H9 (cell line): ENCODE data around the gene C9orf72. TPM values are rescaled to one million over a fixed set of nuclear protein-coding genes. Genes with fewer than 3 reads are reported as not detected.

Source experiments
- DNase-seq: peaks from one replicate; pipeline ENCODE4 v3.0.0-alpha.2; 2017
- H2AFZ ChIP-seq: one replicate; pipeline ENCODE4 v1.6.1; 2013; ENCODE audit warnings: mild to moderate bottlenecking, low read length, control low read depth, moderate library complexity
- H2AK5ac ChIP-seq: 2 replicates; pipeline ENCODE4 v1.6.1; 2013; ENCODE audit warnings: low read length, control low read depth, mixed read lengths; ENCODE audit not compliant: insufficient read length
- H2BK120ac ChIP-seq: one replicate; pipeline ENCODE4 v1.6.1; 2013; ENCODE audit warnings: low read depth, mild to moderate bottlenecking, low read length, control low read depth, inconsistent platforms; ENCODE audit not compliant: poor library complexity, severe bottlenecking
- H2BK12ac ChIP-seq: 2 replicates; pipeline ENCODE4 v1.6.1; 2013; ENCODE audit warnings: low read length, control low read depth, mixed read lengths, low read depth; ENCODE audit not compliant: insufficient read length
- H2BK15ac ChIP-seq: 2 replicates; pipeline ENCODE4 v1.6.1; 2013; ENCODE audit warnings: low read depth, low read length, control low read depth
- H2BK20ac ChIP-seq: one replicate; pipeline ENCODE4 v1.6.1; 2013; ENCODE audit warnings: low read depth, mild to moderate bottlenecking, low read length, control low read depth, inconsistent platforms; ENCODE audit not compliant: poor library complexity, severe bottlenecking
- H2BK5ac ChIP-seq: 2 replicates; pipeline ENCODE4 v1.6.1; 2013; ENCODE audit warnings: low read length, control low read depth, mixed read lengths; ENCODE audit not compliant: insufficient read length
- H3K14ac ChIP-seq: 2 replicates; pipeline ENCODE4 v1.6.1; 2013; ENCODE audit warnings: low read length, control low read depth; ENCODE audit not compliant: insufficient read depth
- H3K18ac ChIP-seq: 2 replicates; pipeline ENCODE4 v1.6.1; 2013; ENCODE audit warnings: low read depth, mild to moderate bottlenecking, mixed read lengths, low read length, control low read depth; ENCODE audit not compliant: insufficient read length
- H3K23ac ChIP-seq: 2 replicates; pipeline ENCODE4 v1.6.1; 2013; ENCODE audit warnings: low read length, control low read depth, mixed read lengths, low read depth; ENCODE audit not compliant: insufficient read length
- H3K23me2 ChIP-seq: 2 replicates; pipeline ENCODE4 v1.6.1; 2013; ENCODE audit warnings: low read depth, mild to moderate bottlenecking, mixed read lengths, low read length, control low read depth; ENCODE audit not compliant: insufficient read length, poor library complexity, severe bottlenecking
- H3K27ac ChIP-seq: 2 replicates; pipeline ENCODE4 v1.5.1; 2013; ENCODE audit warnings: low read length, control low read depth, mixed read lengths, low read depth; ENCODE audit not compliant: insufficient read length
- H3K27me3 ChIP-seq: 2 replicates; pipeline ENCODE4 v1.6.1; 2013; ENCODE audit warnings: low read length, control low read depth, inconsistent platforms; ENCODE audit not compliant: insufficient read depth
- H3K4ac ChIP-seq: 2 replicates; pipeline ENCODE4 v1.6.1; 2013; ENCODE audit warnings: low read depth, mild to moderate bottlenecking, control low read depth, inconsistent platforms, low read length, moderate library complexity
- H3K4me1 ChIP-seq: 2 replicates; pipeline ENCODE4 v1.6.1; 2013; ENCODE audit warnings: low read length, control low read depth, inconsistent platforms; ENCODE audit not compliant: insufficient read depth
- H3K4me2 ChIP-seq: 2 replicates; pipeline ENCODE4 v1.6.1; 2013; ENCODE audit warnings: low read length, control low read depth, mixed read lengths; ENCODE audit not compliant: insufficient read length, insufficient read depth
- H3K56ac ChIP-seq: 2 replicates; pipeline ENCODE4 v1.6.1; 2013; ENCODE audit warnings: low read depth, mild to moderate bottlenecking, mixed read lengths, low read length, control low read depth; ENCODE audit not compliant: insufficient read length
- H3K79me1 ChIP-seq: 2 replicates; pipeline ENCODE4 v1.6.1; 2013; ENCODE audit warnings: low read depth, mild to moderate bottlenecking, moderate library complexity, low read length, control low read depth, inconsistent platforms; ENCODE audit not compliant: insufficient read depth, poor library complexity, severe bottlenecking
- H3K79me2 ChIP-seq: 2 replicates; pipeline ENCODE4 v1.6.1; 2013; ENCODE audit warnings: low read length, control low read depth, inconsistent platforms; ENCODE audit not compliant: insufficient read depth
- H3K9ac ChIP-seq: 2 replicates; pipeline ENCODE4 v1.6.1; 2013; ENCODE audit warnings: low read length, control low read depth, mixed read lengths; ENCODE audit not compliant: insufficient read length; ENCODE audit errors: extremely low read depth
- H3K9me3 ChIP-seq: one replicate; pipeline ENCODE4 v1.6.1; 2013; ENCODE audit warnings: low read depth, low read length, inconsistent platforms; ENCODE audit not compliant: control insufficient read depth
- H3T11ph ChIP-seq: one replicate; pipeline ENCODE4 v1.6.1; 2013; ENCODE audit warnings: mild to moderate bottlenecking, low read length, control low read depth, inconsistent platforms
- H4K20me1 ChIP-seq: one replicate; pipeline ENCODE4 v1.6.1; 2013; ENCODE audit not compliant: control insufficient read depth, insufficient read length, insufficient read depth
- H4K5ac ChIP-seq: 2 replicates; pipeline ENCODE4 v1.6.1; 2013; ENCODE audit warnings: low read depth, mild to moderate bottlenecking, mixed read lengths, low read length, control low read depth; ENCODE audit not compliant: insufficient read length
- H4K8ac ChIP-seq: replicated peaks from 2 replicates; pipeline ENCODE4 v1.6.1; 2013; ENCODE audit warnings: low read length, control low read depth, mixed read lengths, low read depth; ENCODE audit not compliant: insufficient read length
- H4K91ac ChIP-seq: 2 replicates; pipeline ENCODE4 v1.6.1; 2013; ENCODE audit warnings: low read depth, mild to moderate bottlenecking, moderate library complexity, mixed read lengths, low read length, control low read depth; ENCODE audit not compliant: insufficient read length
- H3K27ac Mint-ChIP-seq, 3 experiments: 2 replicates in 2 of 3; 3 replicates in 1 of 3; pipeline ENCODE4 v1.8.0; 2020 to 2021; ENCODE audit warnings: mixed read lengths in 3 of 3, mild to moderate bottlenecking in 1 of 3, moderate library complexity in 1 of 3
- H3K27me3 Mint-ChIP-seq: 2 replicates; pipeline ENCODE4 v1.8.0; 2021; ENCODE audit warnings: low read depth, mild to moderate bottlenecking, moderate library complexity, mixed read lengths
- H3K36me3 Mint-ChIP-seq, 3 experiments: 2 replicates in 2 of 3; 3 replicates in 1 of 3; pipeline ENCODE4 v1.8.0; 2020 to 2021; ENCODE audit warnings: low read depth in 3 of 3, mixed read lengths in 3 of 3; ENCODE audit not compliant: insufficient read depth in 1 of 3
- H3K4me1 Mint-ChIP-seq, 2 experiments: 2 replicates each; pipeline ENCODE4 v1.8.0; 2020; ENCODE audit warnings: mixed read lengths in 2 of 2
- H3K4me3 Mint-ChIP-seq, 2 experiments: 2 replicates in 1 of 2; 3 replicates in 1 of 2; pipeline ENCODE4 v1.8.0; 2020 to 2021; ENCODE audit warnings: mild to moderate bottlenecking in 2 of 2, mixed read lengths in 2 of 2, moderate library complexity in 1 of 2
- H3K9me3 Mint-ChIP-seq, 2 experiments: 2 replicates in 1 of 2; 3 replicates in 1 of 2; pipeline ENCODE4 v1.8.0; 2020; ENCODE audit warnings: mild to moderate bottlenecking in 2 of 2, mixed read lengths in 2 of 2, moderate library complexity in 1 of 2
- WGBS: extraction: QIAGEN DNeasy Blood & Tissue Kit; methylation state at CpG from one replicate; pipeline ENCODE4 v1.1.7; 2013; ENCODE audit warnings: missing lambda C conversion rate, low lambda C conversion rate, mixed read lengths; ENCODE audit not compliant: insufficient read length; ENCODE audit errors: extremely low coverage; 5-methylcytosine and 5-hydroxymethylcytosine counted together
- total RNA-seq: library from RNA; stranded (reverse); gene quantifications from 2 replicates; pipeline ENCODE4 v1.2.1, GENCODE V29; 2021
- TF ChIP-seq, protein P1 (sequence below): fragments of 200-600 bp; sonication (generic); conservative IDR thresholded peaks from 3 replicates; pipeline ENCODE4 v1.8.0; 2021; ENCODE audit warnings: antibody characterized with exemption, mild to moderate bottlenecking

The C9orf72 gene
- total RNA-seq, 1 experiment from 2014 or later: 17.0 TPM

DNA sequence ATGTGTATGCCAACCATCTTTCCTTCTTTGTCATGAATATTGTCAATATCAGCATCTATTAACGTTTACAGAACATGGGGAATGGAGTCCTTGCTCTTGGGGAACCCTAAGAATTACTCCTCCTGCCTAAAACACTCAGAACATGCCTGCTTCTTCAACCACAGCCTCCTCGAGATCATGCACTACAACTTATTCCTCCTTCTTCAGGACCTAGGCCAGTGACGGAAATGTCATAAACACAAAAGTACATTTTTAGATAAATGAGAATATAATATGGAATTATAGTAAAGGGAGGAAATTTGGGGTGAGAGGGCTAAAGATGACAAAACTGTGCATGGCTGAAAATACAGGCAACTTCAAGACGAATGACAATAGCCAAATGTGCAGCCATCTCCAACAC, 52.3 kb downstream of the C9orf72 start:
- H4K20me1 ChIP-seq: no peaks in the 10 kb centered on the region
- H2BK12ac ChIP-seq: no peak overlapping the region
- H3K14ac ChIP-seq: no peak overlapping the region
- no peak overlapping the region for H2BK120ac ChIP-seq
- Mint-ChIP-seq H3K36me3 (peaks cover 0 to 1% (median 0%) of the 10 kb centered on the region in 3 experiments; a peak in 3 of 7 replicates), H3K4me3 (no peak overlapping the region), H3K27me3 (no peaks in the 10 kb centered on the region), H3K4me1 (peaks cover 20 to 25% of the 10 kb centered on the region in 2 experiments), H3K27ac (no peak overlapping the region), H3K9me3 (no peaks in the 10 kb centered on the region)
- no peaks in the 10 kb centered on the region for H3K79me1 ChIP-seq
- H3K4me2 ChIP-seq: no peak overlapping the region
- H3K27ac ChIP-seq: no peak overlapping the region
- no peak overlapping the region for H2BK15ac ChIP-seq
- no peak overlapping the region for H3K56ac ChIP-seq
- no peaks in the 10 kb centered on the region for H3K9me3 ChIP-seq
- H3T11ph ChIP-seq: no peak overlapping the region
- peaks cover 6% of the 10 kb centered on the region; the same call in 1 of the 2 replicates for H3K79me2 ChIP-seq
- TF ChIP-seq, protein P1, sequence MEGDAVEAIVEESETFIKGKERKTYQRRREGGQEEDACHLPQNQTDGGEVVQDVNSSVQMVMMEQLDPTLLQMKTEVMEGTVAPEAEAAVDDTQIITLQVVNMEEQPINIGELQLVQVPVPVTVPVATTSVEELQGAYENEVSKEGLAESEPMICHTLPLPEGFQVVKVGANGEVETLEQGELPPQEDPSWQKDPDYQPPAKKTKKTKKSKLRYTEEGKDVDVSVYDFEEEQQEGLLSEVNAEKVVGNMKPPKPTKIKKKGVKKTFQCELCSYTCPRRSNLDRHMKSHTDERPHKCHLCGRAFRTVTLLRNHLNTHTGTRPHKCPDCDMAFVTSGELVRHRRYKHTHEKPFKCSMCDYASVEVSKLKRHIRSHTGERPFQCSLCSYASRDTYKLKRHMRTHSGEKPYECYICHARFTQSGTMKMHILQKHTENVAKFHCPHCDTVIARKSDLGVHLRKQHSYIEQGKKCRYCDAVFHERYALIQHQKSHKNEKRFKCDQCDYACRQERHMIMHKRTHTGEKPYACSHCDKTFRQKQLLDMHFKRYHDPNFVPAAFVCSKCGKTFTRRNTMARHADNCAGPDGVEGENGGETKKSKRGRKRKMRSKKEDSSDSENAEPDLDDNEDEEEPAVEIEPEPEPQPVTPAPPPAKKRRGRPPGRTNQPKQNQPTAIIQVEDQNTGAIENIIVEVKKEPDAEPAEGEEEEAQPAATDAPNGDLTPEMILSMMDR: no peak
- no peaks in the 10 kb centered on the region for H3K27me3 ChIP-seq
- H3K9ac ChIP-seq: no peak overlapping the region
- H2AK5ac ChIP-seq: no peak overlapping the region
- H4K5ac ChIP-seq: no peak overlapping the region
- H4K91ac ChIP-seq: no peak overlapping the region
- no peaks in the 10 kb centered on the region; the same call in 1 of the 2 replicates for H3K4me1 ChIP-seq
- no peak overlapping the region for H2AFZ ChIP-seq
- no peak overlapping the region for H2BK20ac ChIP-seq
- no peak overlapping the region for H3K4ac ChIP-seq
- no peak overlapping the region for H4K8ac ChIP-seq
- no peak overlapping the region for H3K23ac ChIP-seq
- no peak overlapping the region for H3K18ac ChIP-seq
- WGBS: no CpG with 5 or more reads among the region's 4 CpGs
- no peak overlapping the region for H2BK5ac ChIP-seq
- no peaks in the 10 kb centered on the region for H3K23me2 ChIP-seq
- DNase-seq: no peak
